GM19193 (cell line): Measurements from ENCODE around the gene NFIX.

ENCODE experiments used
- POLR2A ChIP-seq: IDR thresholded peaks from 4 replicates; pipeline ENCODE4 v1.6.1; 2011; ENCODE audit not compliant: insufficient read depth, insufficient read length; ENCODE audit errors: extremely low read depth

NFIX gene

GRCh38 chr19:12997179-12997966 is 2.1 kb downstream of the NFIX start:
- no peak for TF ChIP-seq POLR2A

- TF ChIP-seq POLR2A, result no peak
Observed at GRCh38 chr19:12997967-12998940, 3.0 kb downstream of the NFIX start.

GRCh38 chr19:13001166-13001501 is 5.9 kb downstream of the NFIX start:
- TF ChIP-seq POLR2A, result no peak

- no peak for TF ChIP-seq POLR2A
Observed at GRCh38 chr19:13001502-13002165, 6.4 kb downstream of the NFIX start.

GRCh38 chr19:13002166-13002898 is 7.1 kb downstream of the NFIX start:
- no peak for TF ChIP-seq POLR2A

GRCh38 chr19:13003081-13003480 is 7.8 kb downstream of the NFIX start:
- no peak for TF ChIP-seq POLR2A

- no peak for TF ChIP-seq POLR2A
Observed at GRCh38 chr19:13004273-13004672, 9.0 kb downstream of the NFIX start.

- TF ChIP-seq POLR2A, result no peak
Observed at GRCh38 chr19:13005253-13005652, 10.0 kb downstream of the NFIX start.

- TF ChIP-seq POLR2A, result no peak
Observed at GRCh38 chr19:13005861-13006370, 10.6 kb downstream of the NFIX start.

- no peak for TF ChIP-seq POLR2A
Observed at GRCh38 chr19:13006431-13007281, 11.4 kb downstream of the NFIX start.

GRCh38 chr19:13007292-13008045 is 12.2 kb downstream of the NFIX start:
- no peak for TF ChIP-seq POLR2A

- no peak for TF ChIP-seq POLR2A
Observed at GRCh38 chr19:13008926-13009787, 13.9 kb downstream of the NFIX start.
